ENCODE measurements around the gene KHDC4. TPM values are rescaled to one million over a fixed set of nuclear protein-coding genes. Genes with fewer than 3 reads are reported as not detected.
A peak's percentile ranks its signal among the peaks of the same experiment; 100 is the strongest.

The KHDC4 gene
- total and polyA plus RNA-seq, 2 of the 13 experiments (the other 11 are each of a cell fraction or from before 2014, with no cell fraction given) = 33.5 to 92.0 TPM

DNA sequence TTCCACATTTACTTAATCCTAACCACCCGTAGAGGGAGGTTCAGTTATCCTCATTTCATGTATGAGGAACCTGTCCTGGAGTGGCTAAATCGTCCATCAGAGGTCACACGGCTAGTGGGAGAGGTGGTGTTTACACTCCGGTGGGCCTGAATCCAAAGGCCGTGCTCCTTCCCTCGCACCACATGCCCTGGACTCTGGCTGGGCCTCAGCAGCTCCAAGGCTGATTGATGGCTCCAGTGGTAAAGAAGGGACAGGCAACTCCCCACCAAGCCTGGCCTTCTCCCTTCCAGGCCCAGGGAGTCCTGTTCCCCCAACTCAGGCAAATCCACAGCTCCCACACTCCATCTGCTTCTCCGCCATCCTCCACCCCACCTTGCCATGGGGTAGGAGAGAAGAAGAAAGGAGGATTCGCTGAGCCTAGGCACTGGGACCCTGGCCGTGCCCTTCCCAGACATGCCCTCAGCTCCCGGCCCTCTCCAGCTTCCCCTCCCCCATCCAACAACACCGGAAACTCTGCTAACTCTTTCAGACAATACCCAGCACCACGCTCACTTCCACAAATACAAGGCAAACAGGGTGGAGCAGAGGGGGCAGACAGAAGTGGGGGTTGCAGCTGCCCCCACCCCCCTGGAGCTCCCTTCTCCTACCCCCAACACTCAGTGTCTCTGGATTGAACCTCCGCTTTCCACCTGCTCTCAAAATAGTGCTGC is 33.3 kb upstream of the KHDC4 start (continued):
- TF ChIP-seq, protein P1, sequence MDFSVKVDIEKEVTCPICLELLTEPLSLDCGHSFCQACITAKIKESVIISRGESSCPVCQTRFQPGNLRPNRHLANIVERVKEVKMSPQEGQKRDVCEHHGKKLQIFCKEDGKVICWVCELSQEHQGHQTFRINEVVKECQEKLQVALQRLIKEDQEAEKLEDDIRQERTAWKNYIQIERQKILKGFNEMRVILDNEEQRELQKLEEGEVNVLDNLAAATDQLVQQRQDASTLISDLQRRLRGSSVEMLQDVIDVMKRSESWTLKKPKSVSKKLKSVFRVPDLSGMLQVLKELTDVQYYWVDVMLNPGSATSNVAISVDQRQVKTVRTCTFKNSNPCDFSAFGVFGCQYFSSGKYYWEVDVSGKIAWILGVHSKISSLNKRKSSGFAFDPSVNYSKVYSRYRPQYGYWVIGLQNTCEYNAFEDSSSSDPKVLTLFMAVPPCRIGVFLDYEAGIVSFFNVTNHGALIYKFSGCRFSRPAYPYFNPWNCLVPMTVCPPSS (IDR thresholded peaks at IDR 0.05) = no peak
- TF ChIP-seq SMAD1 (CRISPR knock-in tag; IDR thresholded peaks at IDR 0.05; ENCODE audit: borderline replicate concordance, low read depth) (no peak), ZMYM2 (CRISPR knock-in tag; IDR thresholded peaks at IDR 0.05) (peak; percentile 72), GATAD1 (CRISPR knock-in tag; IDR thresholded peaks at IDR 0.05) (peak; percentile 43; the same call in 1 of the 2 replicates), ZNF446 (CRISPR knock-in tag; IDR thresholded peaks at IDR 0.05) (no peak), MAFF (IDR thresholded peaks at IDR 0.05; ENCODE audit: low read depth, low read length) (no peak), TEAD3 (CRISPR knock-in tag; optimal IDR thresholded peaks at IDR 0.05; ENCODE audit: borderline replicate concordance) (peak; percentile 43), ZNF496 (CRISPR knock-in tag; IDR thresholded peaks at IDR 0.05; ENCODE audit: insufficient replicate concordance) (no peak), SALL1 (CRISPR knock-in tag; IDR thresholded peaks at IDR 0.05) (peak; percentile 92), BORCS8-MEF2B (CRISPR knock-in tag; IDR thresholded peaks at IDR 0.05) (peak; percentile 63; the same call in 1 of the 2 replicates), ZNF468 (CRISPR knock-in tag; IDR thresholded peaks at IDR 0.05) (no peak), MBNL3 (CRISPR knock-in tag; conservative IDR thresholded peaks at IDR 0.05) (no peak), PHF5A (CRISPR knock-in tag; IDR thresholded peaks at IDR 0.05; ENCODE audit: low read depth, unreplicated experiment) (no peak)
- TF ChIP-seq, protein P2, sequence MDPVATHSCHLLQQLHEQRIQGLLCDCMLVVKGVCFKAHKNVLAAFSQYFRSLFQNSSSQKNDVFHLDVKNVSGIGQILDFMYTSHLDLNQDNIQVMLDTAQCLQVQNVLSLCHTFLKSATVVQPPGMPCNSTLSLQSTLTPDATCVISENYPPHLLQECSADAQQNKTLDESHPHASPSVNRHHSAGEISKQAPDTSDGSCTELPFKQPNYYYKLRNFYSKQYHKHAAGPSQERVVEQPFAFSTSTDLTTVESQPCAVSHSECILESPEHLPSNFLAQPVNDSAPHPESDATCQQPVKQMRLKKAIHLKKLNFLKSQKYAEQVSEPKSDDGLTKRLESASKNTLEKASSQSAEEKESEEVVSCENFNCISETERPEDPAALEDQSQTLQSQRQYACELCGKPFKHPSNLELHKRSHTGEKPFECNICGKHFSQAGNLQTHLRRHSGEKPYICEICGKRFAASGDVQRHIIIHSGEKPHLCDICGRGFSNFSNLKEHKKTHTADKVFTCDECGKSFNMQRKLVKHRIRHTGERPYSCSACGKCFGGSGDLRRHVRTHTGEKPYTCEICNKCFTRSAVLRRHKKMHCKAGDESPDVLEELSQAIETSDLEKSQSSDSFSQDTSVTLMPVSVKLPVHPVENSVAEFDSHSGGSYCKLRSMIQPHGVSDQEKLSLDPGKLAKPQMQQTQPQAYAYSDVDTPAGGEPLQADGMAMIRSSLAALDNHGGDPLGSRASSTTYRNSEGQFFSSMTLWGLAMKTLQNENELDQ (CRISPR knock-in tag; IDR thresholded peaks at IDR 0.05; ENCODE audit: borderline replicate concordance) = no peak
- TF ChIP-seq, protein P3, sequence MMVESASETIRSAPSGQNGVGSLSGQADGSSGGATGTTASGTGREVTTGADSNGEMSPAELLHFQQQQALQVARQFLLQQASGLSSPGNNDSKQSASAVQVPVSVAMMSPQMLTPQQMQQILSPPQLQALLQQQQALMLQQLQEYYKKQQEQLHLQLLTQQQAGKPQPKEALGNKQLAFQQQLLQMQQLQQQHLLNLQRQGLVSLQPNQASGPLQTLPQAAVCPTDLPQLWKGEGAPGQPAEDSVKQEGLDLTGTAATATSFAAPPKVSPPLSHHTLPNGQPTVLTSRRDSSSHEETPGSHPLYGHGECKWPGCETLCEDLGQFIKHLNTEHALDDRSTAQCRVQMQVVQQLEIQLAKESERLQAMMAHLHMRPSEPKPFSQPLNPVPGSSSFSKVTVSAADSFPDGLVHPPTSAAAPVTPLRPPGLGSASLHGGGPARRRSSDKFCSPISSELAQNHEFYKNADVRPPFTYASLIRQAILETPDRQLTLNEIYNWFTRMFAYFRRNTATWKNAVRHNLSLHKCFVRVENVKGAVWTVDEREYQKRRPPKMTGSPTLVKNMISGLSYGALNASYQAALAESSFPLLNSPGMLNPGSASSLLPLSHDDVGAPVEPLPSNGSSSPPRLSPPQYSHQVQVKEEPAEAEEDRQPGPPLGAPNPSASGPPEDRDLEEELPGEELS (CRISPR knock-in tag; IDR thresholded peaks at IDR 0.05) = peak; percentile 31
- TF ChIP-seq, protein P4, sequence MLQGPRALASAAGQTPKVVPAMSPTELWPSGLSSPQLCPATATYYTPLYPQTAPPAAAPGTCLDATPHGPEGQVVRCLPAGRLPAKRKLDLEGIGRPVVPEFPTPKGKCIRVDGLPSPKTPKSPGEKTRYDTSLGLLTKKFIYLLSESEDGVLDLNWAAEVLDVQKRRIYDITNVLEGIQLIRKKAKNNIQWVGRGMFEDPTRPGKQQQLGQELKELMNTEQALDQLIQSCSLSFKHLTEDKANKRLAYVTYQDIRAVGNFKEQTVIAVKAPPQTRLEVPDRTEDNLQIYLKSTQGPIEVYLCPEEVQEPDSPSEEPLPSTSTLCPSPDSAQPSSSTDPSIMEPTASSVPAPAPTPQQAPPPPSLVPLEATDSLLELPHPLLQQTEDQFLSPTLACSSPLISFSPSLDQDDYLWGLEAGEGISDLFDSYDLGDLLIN (CRISPR knock-in tag; IDR thresholded peaks at IDR 0.05; ENCODE audit: borderline replicate concordance) = no peak
- TF ChIP-seq, protein P5, sequence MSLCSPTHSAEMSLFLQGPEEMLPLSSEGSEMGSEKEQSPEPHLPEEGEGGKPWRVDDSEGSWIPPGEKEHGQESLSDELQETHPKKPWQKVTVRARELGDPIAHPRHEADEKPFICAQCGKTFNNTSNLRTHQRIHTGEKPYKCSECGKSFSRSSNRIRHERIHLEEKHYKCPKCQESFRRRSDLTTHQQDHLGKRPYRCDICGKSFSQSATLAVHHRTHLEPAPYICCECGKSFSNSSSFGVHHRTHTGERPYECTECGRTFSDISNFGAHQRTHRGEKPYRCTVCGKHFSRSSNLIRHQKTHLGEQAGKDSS (CRISPR knock-in tag; IDR thresholded peaks at IDR 0.05; ENCODE audit: borderline replicate concordance, low read depth) = 0 out of 2 replicates have a peak, but pooled peaks have one; percentile 58
- TF ChIP-seq, protein P6, sequence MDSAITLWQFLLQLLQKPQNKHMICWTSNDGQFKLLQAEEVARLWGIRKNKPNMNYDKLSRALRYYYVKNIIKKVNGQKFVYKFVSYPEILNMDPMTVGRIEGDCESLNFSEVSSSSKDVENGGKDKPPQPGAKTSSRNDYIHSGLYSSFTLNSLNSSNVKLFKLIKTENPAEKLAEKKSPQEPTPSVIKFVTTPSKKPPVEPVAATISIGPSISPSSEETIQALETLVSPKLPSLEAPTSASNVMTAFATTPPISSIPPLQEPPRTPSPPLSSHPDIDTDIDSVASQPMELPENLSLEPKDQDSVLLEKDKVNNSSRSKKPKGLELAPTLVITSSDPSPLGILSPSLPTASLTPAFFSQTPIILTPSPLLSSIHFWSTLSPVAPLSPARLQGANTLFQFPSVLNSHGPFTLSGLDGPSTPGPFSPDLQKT (CRISPR knock-in tag; IDR thresholded peaks at IDR 0.05; ENCODE audit: borderline replicate concordance) = no peak
